ENCODE results near the gene LRP1B. TPM values are rescaled to one million over a fixed set of nuclear protein-coding genes. Genes with fewer than 3 reads are reported as not detected.

LRP1B gene
- total RNA-seq, 2 experiments from 2014 or later: not detected

DNA sequence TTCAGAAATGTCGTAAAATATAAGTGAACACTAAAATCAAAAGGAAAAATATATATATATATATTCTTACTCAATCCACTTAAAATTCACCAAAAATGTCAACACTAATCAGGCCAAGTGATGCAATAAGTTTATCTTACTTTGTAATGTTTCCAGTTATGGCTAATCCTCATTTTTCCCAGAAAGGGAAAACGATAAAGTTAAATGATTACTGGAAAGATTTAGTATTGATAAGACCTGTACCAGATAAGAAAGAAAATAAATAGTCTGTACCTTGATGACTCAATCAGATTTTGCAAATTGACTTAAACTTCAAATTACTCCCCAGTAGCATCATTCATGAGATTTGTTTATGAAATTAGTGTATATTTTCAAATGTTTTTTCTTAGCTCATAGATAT lies 407.0 kb downstream of the LRP1B start:
- POLR2A ChIA-PET: no interaction called here
- no peaks in the 10 kb centered on the region for H3K36me3 Mint-ChIP-seq (ENCODE audit: low read depth)
- CTCF ChIA-PET: no interaction called here

DNA sequence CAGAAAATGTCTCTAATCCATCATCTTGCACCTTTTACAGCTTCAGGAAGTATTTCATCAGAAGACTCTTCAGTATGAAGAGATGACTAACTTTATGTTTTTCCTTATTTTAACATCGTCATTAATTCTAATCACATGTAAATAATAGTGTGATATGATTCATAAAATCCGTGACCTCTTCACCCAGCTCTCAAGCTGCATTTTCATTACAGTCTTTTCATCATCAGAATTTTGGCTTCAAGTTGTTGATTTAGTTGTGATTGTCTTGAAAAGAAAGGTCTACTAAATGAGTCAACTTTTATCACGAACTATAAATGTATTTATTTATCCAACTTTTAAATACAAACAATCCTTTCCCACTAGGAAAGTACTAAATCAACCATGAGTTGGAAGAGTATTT lies 410.3 kb downstream of the LRP1B start:
- no peak overlapping the region for H3K27ac Mint-ChIP-seq
- DNase-seq (no peak), ATAC-seq (no peak)
- POLR2A ChIA-PET: no interaction called here
- no peak overlapping the region for H3K4me3 Mint-ChIP-seq
- intact Hi-C loops (cut with DNase I, micrococcal nuclease): no loop called here
- no peaks in the 10 kb centered on the region for H3K36me3 Mint-ChIP-seq (ENCODE audit: low read depth)
- H3K27me3 Mint-ChIP-seq: no peaks in the 10 kb centered on the region
- no peaks in the 10 kb centered on the region for H3K4me1 Mint-ChIP-seq
- CTCF ChIA-PET: no interaction called here
- H3K9me3 Mint-ChIP-seq (ENCODE audit: low read depth): peaks cover 3% of the 10 kb centered on the region

More for the DNA sequence above, 407.0 kb downstream of the LRP1B start:
- Mint-ChIP-seq H3K4me3 (no peak overlapping the region), H3K27ac (no peak overlapping the region), H3K4me1 (no peaks in the 10 kb centered on the region), H3K27me3 (no peaks in the 10 kb centered on the region), H3K9me3 (ENCODE audit: low read depth) (peaks cover 3% of the 10 kb centered on the region)
- DNase-seq: no peak
- ATAC-seq: no peak
- intact Hi-C loops (cut with DNase I, micrococcal nuclease): no loop called here

DNA sequence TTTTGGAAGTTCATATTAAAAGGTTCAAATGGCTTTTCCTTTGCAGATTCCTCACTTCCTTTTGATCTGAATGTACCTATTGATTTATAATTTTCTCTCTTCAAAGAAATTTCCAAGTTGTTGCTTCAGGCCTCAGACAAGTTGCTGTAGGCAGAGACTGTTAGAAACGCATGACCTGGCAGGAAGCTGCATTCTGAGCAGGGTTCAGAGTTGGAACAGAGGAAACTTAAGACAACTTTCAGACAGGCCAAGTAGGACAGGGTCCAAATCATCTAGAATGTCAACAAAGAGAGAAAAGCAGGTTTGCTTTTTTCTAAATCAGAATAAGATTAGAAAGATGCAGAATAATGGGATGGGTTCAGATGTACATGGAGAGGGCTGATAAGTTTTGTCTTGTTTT lies 416.3 kb downstream of the LRP1B start:
- no peak for DNase-seq
- POLR2A ChIA-PET: no interaction called here
- Mint-ChIP-seq H3K4me3 (no peak overlapping the region), H3K27ac (no peak overlapping the region), H3K36me3 (ENCODE audit: low read depth) (no peaks in the 10 kb centered on the region), H3K4me1 (no peaks in the 10 kb centered on the region), H3K9me3 (ENCODE audit: low read depth) (no peaks in the 10 kb centered on the region), H3K27me3 (no peaks in the 10 kb centered on the region)
- intact Hi-C loops (cut with DNase I, micrococcal nuclease): no loop called here
- CTCF ChIA-PET: no interaction called here
- ATAC-seq: no peak

DNA sequence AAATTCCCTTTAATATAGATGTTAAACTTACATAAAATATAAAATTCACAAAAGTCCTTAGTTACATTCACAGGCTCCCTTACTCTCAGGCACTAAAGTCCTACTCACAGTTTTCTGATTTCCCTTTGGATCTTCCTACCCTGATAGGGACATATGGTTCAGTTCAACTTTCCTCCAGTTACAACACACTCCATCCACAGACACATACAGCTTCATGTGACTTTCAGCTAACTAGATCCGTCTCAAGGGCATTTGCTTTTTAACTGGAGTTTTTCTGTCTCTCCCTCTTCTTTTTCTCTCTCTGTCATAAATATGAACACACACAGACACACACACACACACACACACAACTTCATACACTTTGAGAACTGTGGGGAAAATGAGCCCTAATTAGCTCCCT lies 419.2 kb downstream of the LRP1B start:
- Mint-ChIP-seq H3K27me3 (no peaks in the 10 kb centered on the region), H3K27ac (no peak overlapping the region), H3K4me3 (no peak overlapping the region), H3K4me1 (no peaks in the 10 kb centered on the region), H3K9me3 (ENCODE audit: low read depth) (no peaks in the 10 kb centered on the region), H3K36me3 (ENCODE audit: low read depth) (no peaks in the 10 kb centered on the region)
- ChIA-PET POLR2A (no interaction called here), CTCF (no interaction called here)
- DNase-seq (no peak), ATAC-seq (no peak)
- intact Hi-C loops (cut with DNase I, micrococcal nuclease): no loop called here

DNA sequence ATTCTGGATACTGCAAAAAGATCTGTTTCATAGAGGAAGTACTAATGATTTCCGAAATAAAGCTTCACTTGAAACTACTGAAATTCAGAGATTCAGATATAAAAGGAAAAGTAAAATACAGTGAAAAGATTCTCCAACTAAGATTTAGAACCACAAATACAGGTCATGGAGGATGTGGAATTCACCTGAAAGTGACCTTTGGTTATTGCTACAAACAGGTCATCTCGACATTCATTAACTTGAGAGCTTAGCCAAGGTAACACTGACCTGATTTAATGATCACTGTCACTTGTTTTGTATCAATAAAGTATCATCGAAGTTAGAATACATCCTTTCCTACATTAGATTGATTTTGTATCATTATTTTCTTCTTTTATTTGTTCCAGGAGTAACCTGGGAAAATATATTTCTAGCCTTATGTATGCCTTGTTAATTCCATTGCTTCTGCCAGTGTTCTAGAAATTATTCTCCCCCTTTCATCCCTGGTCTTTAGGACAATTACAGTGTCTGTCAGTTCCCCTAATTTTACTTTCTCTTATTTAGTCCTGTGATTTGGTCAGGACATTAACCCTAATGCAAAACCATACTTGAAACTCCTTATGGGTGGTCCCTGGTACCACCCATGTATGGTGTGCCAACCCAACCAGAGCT lies 420.1 kb downstream of the LRP1B start:
- ATAC-seq: no peak
- intact Hi-C loops (cut with DNase I, micrococcal nuclease): no loop called here
- no peaks in the 10 kb centered on the region for H3K4me1 Mint-ChIP-seq
- H3K27ac Mint-ChIP-seq: no peak overlapping the region
- H3K9me3 Mint-ChIP-seq (ENCODE audit: low read depth): no peaks in the 10 kb centered on the region
- H3K36me3 Mint-ChIP-seq (ENCODE audit: low read depth): no peaks in the 10 kb centered on the region
- no peaks in the 10 kb centered on the region for H3K27me3 Mint-ChIP-seq
- H3K4me3 Mint-ChIP-seq: no peak overlapping the region
- ChIA-PET CTCF (interaction anchor here (0.6 kb wide), 1 partner anchor 186 kb away, joined by 4 read pairs; no protein-coding TSS in a partner anchor), POLR2A (no interaction called here)
- no peak for DNase-seq

DNA sequence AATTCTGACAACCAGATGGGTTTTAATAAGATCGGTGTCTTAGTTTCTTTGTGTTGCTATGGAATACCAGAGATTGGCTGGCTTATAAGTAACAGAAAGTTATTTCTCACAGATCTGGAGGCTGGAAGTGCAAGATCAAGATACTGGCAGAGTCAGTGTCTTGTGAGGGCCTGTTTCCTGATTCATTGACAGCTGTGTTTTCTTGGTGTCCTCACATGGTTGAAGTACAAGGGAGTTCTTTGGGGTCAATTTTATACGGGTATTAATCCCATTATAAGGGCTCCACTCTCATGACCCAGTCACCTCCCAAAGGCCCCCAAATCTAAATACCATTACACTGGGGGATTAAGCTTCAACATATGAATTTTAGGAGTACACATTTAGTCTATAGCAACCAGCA lies 421.1 kb downstream of the LRP1B start:
- no peak for ATAC-seq
- intact Hi-C loops (cut with DNase I, micrococcal nuclease): no loop called here
- no peaks in the 10 kb centered on the region for H3K9me3 Mint-ChIP-seq (ENCODE audit: low read depth)

DNA sequence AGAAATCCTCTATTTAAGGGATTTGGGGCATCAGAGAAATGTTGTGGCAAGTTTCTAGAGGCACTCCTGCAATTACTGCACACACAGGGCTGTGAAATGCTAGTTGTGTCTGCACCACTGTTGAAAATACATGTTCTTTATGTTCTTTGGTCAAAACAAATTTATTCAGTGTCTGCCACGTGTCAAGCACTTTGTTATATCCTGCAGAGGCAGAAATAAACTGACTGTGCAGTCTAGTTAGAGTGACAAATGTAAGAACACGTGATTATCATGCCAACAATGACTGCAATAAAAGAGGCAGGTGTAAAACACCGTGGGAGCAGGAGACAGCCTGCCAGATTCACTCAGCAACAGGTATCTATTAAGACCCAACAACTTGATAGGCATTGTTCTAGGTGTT lies 423.3 kb downstream of the LRP1B start:
- Mint-ChIP-seq H3K27me3 (no peaks in the 10 kb centered on the region), H3K4me1 (no peaks in the 10 kb centered on the region), H3K36me3 (ENCODE audit: low read depth) (no peaks in the 10 kb centered on the region), H3K4me3 (no peak overlapping the region), H3K9me3 (ENCODE audit: low read depth) (peaks cover 2% of the 10 kb centered on the region), H3K27ac (no peak overlapping the region)
- DNase-seq (no peak), ATAC-seq (no peak)
- ChIA-PET CTCF (no interaction called here), POLR2A (no interaction called here)
- intact Hi-C loops (cut with DNase I, micrococcal nuclease): no loop called here

More for the DNA sequence above, 421.1 kb downstream of the LRP1B start:
- no peaks in the 10 kb centered on the region for H3K4me1 Mint-ChIP-seq
- ChIA-PET CTCF (no interaction called here), POLR2A (no interaction called here)
- no peak for DNase-seq
- no peak overlapping the region for H3K27ac Mint-ChIP-seq
- no peaks in the 10 kb centered on the region for H3K27me3 Mint-ChIP-seq
- H3K4me3 Mint-ChIP-seq: no peak overlapping the region
- H3K36me3 Mint-ChIP-seq (ENCODE audit: low read depth): no peaks in the 10 kb centered on the region

DNA sequence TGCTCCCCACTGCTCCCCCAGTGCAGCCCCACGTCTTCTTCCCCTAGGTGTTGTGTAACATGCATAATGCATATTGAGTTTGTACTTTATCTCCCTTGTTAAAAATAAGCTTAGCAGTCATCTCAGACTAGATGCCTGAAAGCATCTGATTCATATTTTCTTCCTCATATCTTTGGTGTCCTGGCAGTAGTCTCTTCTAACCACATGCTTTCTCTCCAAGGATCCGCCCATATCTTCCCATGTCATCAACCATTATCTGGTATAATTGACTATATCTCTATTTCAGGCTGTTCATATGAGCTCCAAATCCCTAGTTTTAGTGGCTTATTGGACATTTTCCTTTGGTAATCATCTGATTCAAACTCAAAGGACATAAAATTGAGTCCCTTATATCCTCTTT lies 426.3 kb downstream of the LRP1B start:
- Mint-ChIP-seq H3K36me3 (ENCODE audit: low read depth) (no peaks in the 10 kb centered on the region), H3K4me3 (no peak overlapping the region), H3K9me3 (ENCODE audit: low read depth) (peaks cover 4% of the 10 kb centered on the region), H3K4me1 (no peaks in the 10 kb centered on the region), H3K27ac (no peak overlapping the region), H3K27me3 (no peaks in the 10 kb centered on the region)
- ATAC-seq: no peak
- intact Hi-C loops (cut with DNase I, micrococcal nuclease): no loop called here
- DNase-seq: no peak
- CTCF ChIA-PET: no interaction called here
- POLR2A ChIA-PET: no interaction called here

DNA sequence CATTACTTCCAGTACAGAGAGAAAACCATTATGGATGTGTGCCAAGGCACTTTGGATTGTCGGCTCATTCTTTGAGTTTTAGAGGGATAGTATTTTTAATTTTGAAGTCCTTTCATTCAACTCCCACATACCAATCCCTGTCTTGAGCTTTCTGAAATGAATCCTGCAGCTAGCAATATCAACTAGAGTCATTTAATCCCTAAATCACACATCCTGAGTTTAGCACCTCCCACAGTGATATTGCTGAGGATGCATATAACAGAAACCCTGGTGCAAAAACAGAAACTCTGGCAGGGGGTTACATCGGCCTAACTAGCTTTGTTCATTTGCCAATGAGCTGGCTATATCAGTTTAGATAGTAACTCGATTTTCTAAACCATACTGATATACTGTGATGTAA lies 427.3 kb downstream of the LRP1B start:
- Mint-ChIP-seq H3K27ac (no peak overlapping the region), H3K4me1 (no peaks in the 10 kb centered on the region), H3K36me3 (ENCODE audit: low read depth) (no peaks in the 10 kb centered on the region), H3K27me3 (no peaks in the 10 kb centered on the region), H3K4me3 (no peak overlapping the region), H3K9me3 (ENCODE audit: low read depth) (peaks cover 4% of the 10 kb centered on the region)
- no peak for ATAC-seq
- DNase-seq: no peak
- ChIA-PET POLR2A (no interaction called here), CTCF (no interaction called here)
- intact Hi-C loops (cut with DNase I, micrococcal nuclease): no loop called here

DNA sequence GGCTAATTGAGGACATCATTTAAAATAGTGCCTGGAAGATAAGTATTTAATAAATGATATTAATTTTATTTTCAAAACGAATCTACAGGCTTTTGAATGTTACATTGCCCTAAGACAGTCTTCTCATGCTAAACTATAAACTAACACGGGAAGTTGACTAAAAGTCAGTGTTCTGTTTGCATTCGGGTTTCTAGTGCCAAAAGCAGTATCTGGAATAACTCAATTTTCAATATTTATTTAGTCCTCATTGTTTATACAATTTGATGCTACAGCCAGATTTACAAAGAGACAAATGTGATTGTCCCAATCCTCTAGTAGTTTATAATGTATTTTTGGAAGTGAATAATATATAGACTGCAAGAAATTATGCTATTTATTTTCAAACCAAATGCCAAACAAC lies 429.2 kb downstream of the LRP1B start:
- ATAC-seq: no peak
- no peaks in the 10 kb centered on the region for H3K4me1 Mint-ChIP-seq
- CTCF ChIA-PET: no interaction called here
- no peak overlapping the region for H3K4me3 Mint-ChIP-seq
- H3K27me3 Mint-ChIP-seq: no peaks in the 10 kb centered on the region
- intact Hi-C loops (cut with DNase I, micrococcal nuclease): no loop called here
- peaks cover 4% of the 10 kb centered on the region for H3K9me3 Mint-ChIP-seq (ENCODE audit: low read depth)
- no peak overlapping the region for H3K27ac Mint-ChIP-seq
- DNase-seq: no peak
- POLR2A ChIA-PET: no interaction called here
- H3K36me3 Mint-ChIP-seq (ENCODE audit: low read depth): no peaks in the 10 kb centered on the region

DNA sequence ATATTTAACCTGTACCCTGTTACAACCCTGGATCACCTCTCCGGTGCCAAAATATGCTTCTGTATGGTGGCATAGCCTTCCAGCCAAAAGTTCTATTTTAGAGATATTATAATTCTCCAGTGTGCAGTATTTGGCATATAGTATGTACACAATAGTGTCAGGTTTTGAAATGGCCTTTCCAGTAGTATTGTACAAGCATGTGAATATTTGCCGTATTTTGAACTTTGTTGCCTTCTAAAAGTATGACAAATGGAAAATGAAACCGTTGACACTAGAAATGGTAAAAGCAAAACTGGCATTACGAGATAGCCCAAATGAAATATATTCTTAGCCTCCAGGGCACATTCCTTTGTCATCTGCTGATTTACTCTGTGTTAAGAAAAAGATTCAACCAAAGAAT lies 431.2 kb downstream of the LRP1B start:
- Mint-ChIP-seq H3K27me3 (no peaks in the 10 kb centered on the region), H3K36me3 (ENCODE audit: low read depth) (no peaks in the 10 kb centered on the region), H3K9me3 (ENCODE audit: low read depth) (peaks cover 4% of the 10 kb centered on the region), H3K4me3 (no peak overlapping the region), H3K27ac (no peak overlapping the region), H3K4me1 (no peaks in the 10 kb centered on the region)
- POLR2A ChIA-PET: no interaction called here
- DNase-seq (no peak), ATAC-seq (no peak)
- intact Hi-C loops (cut with DNase I, micrococcal nuclease): no loop called here
- CTCF ChIA-PET: no interaction called here

DNA sequence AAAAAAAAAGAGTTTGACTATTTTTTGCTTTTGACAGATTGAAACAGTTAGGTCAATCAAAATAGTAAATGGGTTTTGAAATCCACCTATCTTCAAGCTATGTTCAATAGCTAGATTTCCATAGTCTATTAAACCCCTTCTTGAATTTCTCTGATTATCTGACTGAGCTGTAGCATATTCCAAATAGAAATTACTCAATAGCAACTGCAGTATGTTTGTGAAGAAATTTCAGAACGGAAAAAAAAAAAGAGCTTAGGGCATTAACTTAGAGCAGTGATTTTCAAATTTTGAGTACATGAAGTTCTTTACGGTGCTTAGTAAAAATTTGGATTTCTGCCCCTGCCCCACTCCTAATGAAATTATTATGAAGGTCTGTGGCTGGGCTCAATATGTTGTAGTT lies 432.3 kb downstream of the LRP1B start:
- CTCF ChIA-PET: no interaction called here
- intact Hi-C loops (cut with DNase I, micrococcal nuclease): no loop called here
- H3K9me3 Mint-ChIP-seq (ENCODE audit: low read depth): peaks cover 4% of the 10 kb centered on the region
- H3K27ac Mint-ChIP-seq: no peak overlapping the region
- no peaks in the 10 kb centered on the region for H3K36me3 Mint-ChIP-seq (ENCODE audit: low read depth)
- no peak overlapping the region for H3K4me3 Mint-ChIP-seq
- no peaks in the 10 kb centered on the region for H3K27me3 Mint-ChIP-seq
- POLR2A ChIA-PET: no interaction called here
- H3K4me1 Mint-ChIP-seq: no peaks in the 10 kb centered on the region
- DNase-seq (no peak), ATAC-seq (no peak)

DNA sequence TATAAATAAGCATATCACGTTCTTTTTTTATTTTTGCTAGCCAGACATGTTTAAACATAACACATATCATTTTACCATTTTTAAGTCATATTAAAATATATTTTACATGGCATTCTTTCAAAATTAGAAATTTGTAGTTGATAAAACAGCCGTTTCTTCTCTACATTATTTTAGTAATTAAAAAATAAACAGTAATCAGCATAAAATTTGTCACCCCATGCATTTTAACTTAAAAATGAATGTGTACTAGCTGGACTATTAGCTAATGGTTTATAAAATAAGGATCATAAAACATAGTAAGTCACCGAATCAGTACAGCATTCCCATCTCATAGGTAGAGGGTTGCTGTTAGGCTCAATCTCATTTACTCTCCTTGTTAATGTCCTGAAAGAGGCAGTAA lies 433.8 kb downstream of the LRP1B start:
- Mint-ChIP-seq H3K27ac (no peak overlapping the region), H3K4me1 (no peaks in the 10 kb centered on the region), H3K36me3 (ENCODE audit: low read depth) (no peaks in the 10 kb centered on the region), H3K9me3 (ENCODE audit: low read depth) (peaks cover 4% of the 10 kb centered on the region), H3K27me3 (no peaks in the 10 kb centered on the region), H3K4me3 (no peak overlapping the region)
- intact Hi-C loops (cut with DNase I, micrococcal nuclease): no loop called here
- POLR2A ChIA-PET: no interaction called here
- DNase-seq (no peak), ATAC-seq (no peak)
- CTCF ChIA-PET: no interaction called here
